Naive B cell (primary cell): ENCODE measurements around the gene OSMR. TPM values are rescaled to one million over a fixed set of nuclear protein-coding genes. Genes with fewer than 3 reads are reported as not detected.

ENCODE experiments used
- ATAC-seq, 2 donors: fragments of 150-1000 bp; cut with Tn5 transposase; 2 replicates each; pipeline ENCODE4 v1.10.0; 2021; ENCODE audit warnings: low read depth in 2 of 2, mild to moderate bottlenecking in 2 of 2, moderate library complexity in 2 of 2
- DNase-seq: peaks from one replicate; pipeline ENCODE4 v3.0.0; 2022
- H3K27ac Mint-ChIP-seq, 6 donors: one replicate each; pipeline ENCODE4 v1.8.0; 2020 to 2022; ENCODE audit warnings: mild to moderate bottlenecking in 6 of 6, mixed read lengths in 6 of 6, moderate library complexity in 5 of 6, inconsistent platforms in 2 of 6
- H3K27me3 Mint-ChIP-seq, 3 donors: one replicate each; pipeline ENCODE4 v1.8.0; 2021 to 2022; ENCODE audit warnings: mixed read lengths in 3 of 3, mild to moderate bottlenecking in 1 of 3
- H3K36me3 Mint-ChIP-seq, 2 donors: one replicate each; pipeline ENCODE4 v1.8.0; 2020 to 2022; ENCODE audit warnings: mixed read lengths in 2 of 2, inconsistent platforms in 1 of 2, mild to moderate bottlenecking in 1 of 2
- H3K4me1 Mint-ChIP-seq, 3 donors: one replicate each; pipeline ENCODE4 v1.8.0; 2020 to 2022; ENCODE audit warnings: mixed read lengths in 3 of 3, inconsistent platforms in 1 of 3, mild to moderate bottlenecking in 1 of 3, moderate library complexity in 1 of 3
- H3K4me3 Mint-ChIP-seq, 8 donors: one replicate each; pipeline ENCODE4 v1.8.0; 2020 to 2022; ENCODE audit warnings: mild to moderate bottlenecking in 8 of 8, mixed read lengths in 8 of 8, moderate library complexity in 8 of 8, inconsistent platforms in 2 of 8
- H3K9me3 Mint-ChIP-seq, 7 donors: one replicate each; pipeline ENCODE4 v1.8.0; 2020 to 2022; ENCODE audit warnings: mixed read lengths in 7 of 7, mild to moderate bottlenecking in 5 of 7, inconsistent platforms in 2 of 7, moderate library complexity in 1 of 7
- polyA plus RNA-seq, 6 donors: library from polyadenylated mRNA; unstranded; fragments of 300-500 nt; fragmentation: Illumina TruSeq; gene quantifications; one replicate each; pipeline ENCODE4 v1.2.3, GENCODE V29; 2021; ENCODE audit warnings: low read depth in 6 of 6

Gene OSMR
- polyA plus RNA-seq, 6 donors from 2014 or later: 0.05 to 0.07 TPM; not detected in 4

DNA sequence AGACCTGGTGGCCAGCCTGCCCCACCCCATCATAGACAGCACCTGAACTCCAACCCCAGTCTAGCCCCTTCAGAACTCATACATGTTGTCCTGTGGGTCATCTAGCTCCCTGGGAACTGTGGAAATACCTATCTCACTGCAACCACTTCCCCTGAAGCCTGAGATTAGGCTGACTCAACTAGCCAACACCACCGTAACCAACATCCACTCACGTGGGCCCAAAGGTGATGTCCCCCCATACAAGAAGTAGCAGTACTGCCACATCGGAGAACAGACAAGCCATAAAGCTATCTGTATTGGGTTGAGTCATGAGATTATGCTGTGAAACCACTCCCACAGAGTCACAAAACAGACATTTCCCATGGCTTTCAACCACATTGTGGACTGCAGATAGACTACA lies 46.6 kb downstream of the OSMR start:
- H3K4me1 Mint-ChIP-seq: no peaks in the 10 kb centered on the region
- peaks cover 8 to 23% (median 13%) of the 10 kb centered on the region in 3 donors for H3K27me3 Mint-ChIP-seq
- H3K36me3 Mint-ChIP-seq: no peaks in the 10 kb centered on the region
- no peak overlapping the region for H3K27ac Mint-ChIP-seq
- no peak for DNase-seq
- H3K9me3 Mint-ChIP-seq: peaks cover 0 to 45% (median 21%) of the 10 kb centered on the region in 7 donors
- ATAC-seq: no peak
- no peak overlapping the region for H3K4me3 Mint-ChIP-seq

DNA sequence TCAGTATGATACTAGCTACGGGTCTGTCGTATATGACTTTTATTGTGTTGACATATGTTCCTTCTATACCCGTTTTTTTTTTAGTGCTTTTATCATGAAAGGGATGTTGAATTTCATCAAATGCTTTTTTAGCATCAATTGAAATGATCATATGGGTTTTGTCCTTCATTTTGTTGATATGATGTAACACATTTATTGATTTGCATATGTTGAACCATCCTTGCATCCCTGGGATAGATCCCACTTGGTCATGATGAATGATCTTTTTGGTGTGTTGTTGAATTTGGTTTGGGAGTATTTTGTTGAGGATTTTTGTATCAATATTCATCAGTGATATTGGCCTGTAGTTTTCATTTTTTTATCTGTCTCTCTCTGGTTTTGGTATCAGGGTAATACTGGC lies 50.9 kb downstream of the OSMR start:
- no peaks in the 10 kb centered on the region for H3K36me3 Mint-ChIP-seq
- peaks cover 0 to 49% (median 19%) of the 10 kb centered on the region in 7 donors for H3K9me3 Mint-ChIP-seq
- H3K27ac Mint-ChIP-seq: no peak overlapping the region
- no peak overlapping the region for H3K4me3 Mint-ChIP-seq
- no peaks in the 10 kb centered on the region for H3K4me1 Mint-ChIP-seq
- peaks cover 0 to 15% (median 10%) of the 10 kb centered on the region in 3 donors for H3K27me3 Mint-ChIP-seq
- DNase-seq (no peak), ATAC-seq (no peak)

DNA sequence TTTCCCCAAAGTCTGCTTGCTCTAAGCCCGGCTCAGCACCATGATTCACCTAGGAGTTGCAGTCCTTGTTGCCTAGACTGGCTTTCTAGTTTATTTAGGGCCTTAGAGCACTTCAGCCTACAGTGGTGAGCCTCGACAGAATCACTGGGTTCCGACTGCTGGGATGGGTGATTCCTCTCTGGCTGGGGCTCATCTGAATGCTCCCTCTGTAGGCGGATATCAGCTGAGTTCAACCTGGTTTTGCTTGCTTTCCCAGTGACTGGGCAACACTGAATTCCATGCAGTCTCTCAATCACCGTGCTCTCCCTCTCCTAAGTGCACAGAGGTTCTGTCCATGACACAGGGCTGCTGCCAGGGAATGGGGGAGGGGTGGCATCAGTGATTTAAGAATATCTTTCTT lies 54.1 kb downstream of the OSMR start:
- peaks cover 11 to 22% (median 13%) of the 10 kb centered on the region in 3 donors for H3K27me3 Mint-ChIP-seq
- ATAC-seq: no peak
- DNase-seq: no peak

DNA sequence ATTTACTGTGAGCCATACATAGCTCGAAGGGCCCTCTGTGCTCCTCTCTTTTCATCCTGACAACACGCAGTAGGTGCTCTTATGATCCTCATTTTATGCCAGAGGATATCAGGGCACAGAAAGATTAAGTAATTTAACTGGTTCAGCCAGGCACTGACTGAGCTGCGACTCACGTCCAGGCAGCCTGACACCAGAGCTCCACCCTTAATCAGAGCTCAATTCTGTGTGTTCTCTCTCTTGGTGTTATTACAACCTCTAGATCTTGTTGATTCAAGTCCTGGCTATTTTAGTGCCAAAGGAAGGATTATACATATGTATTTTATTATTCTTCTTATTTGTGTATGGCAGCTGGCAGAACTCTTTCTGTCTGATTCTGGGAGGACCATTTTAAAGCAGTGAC lies 59.7 kb downstream of the OSMR start:
- H3K9me3 Mint-ChIP-seq: peaks cover 8 to 32% (median 22%) of the 10 kb centered on the region in 7 donors
- H3K27ac Mint-ChIP-seq: no peak overlapping the region
- no peak for DNase-seq
- no peaks in the 10 kb centered on the region for H3K4me1 Mint-ChIP-seq
- no peak for ATAC-seq
- H3K4me3 Mint-ChIP-seq: no peak overlapping the region
- H3K36me3 Mint-ChIP-seq: peaks cover 0 to 40% of the 10 kb centered on the region in 2 donors
- H3K27me3 Mint-ChIP-seq: peaks cover 9 to 38% (median 32%) of the 10 kb centered on the region in 3 donors

More for the DNA sequence above, 54.1 kb downstream of the OSMR start:
- peaks cover 0 to 22% of the 10 kb centered on the region in 2 donors for H3K36me3 Mint-ChIP-seq
- no peak overlapping the region for H3K4me3 Mint-ChIP-seq
- H3K27ac Mint-ChIP-seq: no peak overlapping the region
- no peaks in the 10 kb centered on the region for H3K4me1 Mint-ChIP-seq
- H3K9me3 Mint-ChIP-seq: peaks cover 8 to 33% (median 16%) of the 10 kb centered on the region in 7 donors

DNA sequence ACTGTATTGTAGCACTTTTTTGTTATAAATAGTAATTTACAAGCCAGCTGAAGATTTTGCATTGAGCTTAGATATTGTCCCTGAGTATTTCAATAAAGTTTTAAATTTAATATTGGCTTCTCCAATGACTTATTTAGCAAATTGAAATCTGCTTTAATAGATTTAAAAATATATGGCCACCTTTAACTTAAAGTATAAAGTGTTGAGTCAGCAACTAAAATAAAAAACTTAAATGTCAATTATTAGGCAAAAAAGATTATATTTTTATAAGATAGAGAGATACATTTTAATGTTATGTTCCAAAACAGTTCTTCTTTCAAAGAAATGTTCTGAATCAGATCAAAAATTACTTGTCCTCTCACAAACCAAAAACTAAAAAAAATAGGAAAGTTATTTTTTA lies 60.7 kb downstream of the OSMR start:
- Mint-ChIP-seq H3K4me1 (no peaks in the 10 kb centered on the region), H3K27ac (no peak overlapping the region), H3K36me3 (peaks cover 0 to 40% of the 10 kb centered on the region in 2 donors), H3K27me3 (peaks cover 6 to 45% (median 33%) of the 10 kb centered on the region in 3 donors), H3K9me3 (peaks cover 11 to 41% (median 27%) of the 10 kb centered on the region in 7 donors), H3K4me3 (no peak overlapping the region)
- DNase-seq (no peak), ATAC-seq (no peak)

DNA sequence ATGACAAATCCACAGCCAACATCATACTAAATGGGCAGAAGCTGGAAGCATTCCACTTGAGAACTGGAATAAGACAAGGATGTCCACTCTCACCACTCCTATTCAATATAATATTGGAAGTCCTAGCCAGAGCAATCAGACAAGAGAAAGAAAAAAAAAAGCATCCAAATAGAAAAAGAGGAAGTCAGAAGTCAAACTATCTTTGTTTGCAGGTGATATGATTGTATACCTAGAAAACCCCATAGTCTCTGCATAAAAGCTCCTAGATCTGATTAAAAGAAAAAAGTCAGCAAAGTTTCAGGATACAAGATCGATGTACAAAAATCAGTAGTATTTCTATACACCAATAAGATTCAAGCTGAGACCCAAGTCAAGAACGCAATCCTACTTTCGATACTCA lies 66.1 kb downstream of the OSMR start:
- Mint-ChIP-seq H3K27ac (no peak overlapping the region), H3K4me3 (no peak overlapping the region), H3K9me3 (peaks cover 4 to 46% (median 24%) of the 10 kb centered on the region in 7 donors), H3K4me1 (no peaks in the 10 kb centered on the region), H3K36me3 (peaks cover 0 to 18% of the 10 kb centered on the region in 2 donors), H3K27me3 (peaks cover 7 to 48% (median 29%) of the 10 kb centered on the region in 3 donors)
- no peak for DNase-seq
- no peak for ATAC-seq

DNA sequence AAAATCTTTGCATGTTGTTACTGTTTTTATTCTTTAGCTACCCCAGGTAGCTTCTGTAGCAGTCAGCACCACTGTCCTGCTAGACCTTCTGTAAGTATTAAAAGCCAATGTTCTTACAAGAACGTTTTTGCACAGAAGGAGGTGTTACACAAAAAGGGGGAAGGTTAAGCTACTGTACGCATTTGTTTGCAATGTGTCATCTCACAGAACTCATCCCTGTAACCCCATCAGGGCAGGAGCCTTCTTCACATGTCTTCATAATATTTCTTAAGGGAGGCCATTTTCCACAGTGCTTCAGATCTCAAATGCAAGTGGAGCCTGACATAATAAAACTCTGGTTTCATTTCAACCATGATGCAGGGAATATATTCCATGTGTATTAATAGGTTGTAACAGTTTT lies 67.9 kb downstream of the OSMR start:
- ATAC-seq (no peak), DNase-seq (no peak)
- Mint-ChIP-seq H3K27ac (no peak overlapping the region), H3K4me3 (no peak overlapping the region), H3K27me3 (peaks cover 23 to 46% (median 28%) of the 10 kb centered on the region in 3 donors), H3K36me3 (peaks cover 0 to 15% of the 10 kb centered on the region in 2 donors), H3K9me3 (peaks cover 0 to 42% (median 21%) of the 10 kb centered on the region in 7 donors), H3K4me1 (no peaks in the 10 kb centered on the region)

DNA sequence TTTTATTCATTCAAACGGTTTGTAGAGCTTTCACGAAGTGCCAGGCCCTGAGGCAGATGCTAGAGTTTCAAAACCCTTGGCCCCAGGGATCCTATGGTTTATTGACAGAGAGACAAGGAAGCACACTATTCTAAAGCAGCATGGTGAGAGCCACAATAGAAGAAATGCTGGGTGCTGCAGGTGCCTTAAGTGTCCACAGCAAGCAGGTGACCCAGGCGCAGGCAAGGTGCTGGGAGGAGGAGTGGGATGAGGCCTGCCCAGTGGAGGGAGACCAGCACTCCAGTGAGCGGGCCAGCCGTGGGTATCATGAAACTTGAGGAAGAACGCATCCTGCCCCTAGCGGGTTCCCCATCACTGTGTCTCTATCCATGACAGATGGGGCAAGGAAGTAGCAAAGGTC lies 71.0 kb downstream of the OSMR start:
- Mint-ChIP-seq H3K9me3 (peaks cover 0 to 11% (median under 1%) of the 10 kb centered on the region in 7 donors), H3K27me3 (peaks cover 35 to 44% (median 41%) of the 10 kb centered on the region in 3 donors), H3K36me3 (no peaks in the 10 kb centered on the region), H3K4me3 (no peak overlapping the region), H3K4me1 (no peaks in the 10 kb centered on the region), H3K27ac (no peak overlapping the region)
- no peak for DNase-seq
- no peak for ATAC-seq

DNA sequence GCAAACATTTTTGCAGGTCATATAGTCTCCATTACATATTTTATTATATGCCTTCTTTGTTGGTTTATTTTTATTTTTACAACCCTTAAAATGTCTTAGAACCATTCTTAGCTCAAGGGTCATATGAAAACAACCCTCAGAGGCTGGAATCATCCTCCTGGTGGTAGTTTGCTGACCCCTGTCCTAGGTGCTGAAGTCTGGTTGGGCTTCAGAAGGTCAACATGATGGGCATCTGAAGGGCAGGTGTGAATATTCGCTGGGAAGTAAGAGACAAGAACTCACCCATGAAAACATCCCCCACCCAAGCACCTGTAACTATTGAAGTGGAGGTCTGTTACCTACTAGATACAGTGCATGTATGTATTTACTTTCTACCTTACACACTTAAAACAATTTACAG lies 75.4 kb downstream of the OSMR start:
- ATAC-seq (no peak), DNase-seq (no peak)
- H3K27ac Mint-ChIP-seq: no peak overlapping the region
- H3K27me3 Mint-ChIP-seq: peaks cover 59 to 72% (median 66%) of the 10 kb centered on the region in 3 donors
- H3K36me3 Mint-ChIP-seq: no peaks in the 10 kb centered on the region
- no peak overlapping the region for H3K4me3 Mint-ChIP-seq
- peaks cover 0 to 2% (median 0%) of the 10 kb centered on the region in 7 donors for H3K9me3 Mint-ChIP-seq
- no peaks in the 10 kb centered on the region for H3K4me1 Mint-ChIP-seq

DNA sequence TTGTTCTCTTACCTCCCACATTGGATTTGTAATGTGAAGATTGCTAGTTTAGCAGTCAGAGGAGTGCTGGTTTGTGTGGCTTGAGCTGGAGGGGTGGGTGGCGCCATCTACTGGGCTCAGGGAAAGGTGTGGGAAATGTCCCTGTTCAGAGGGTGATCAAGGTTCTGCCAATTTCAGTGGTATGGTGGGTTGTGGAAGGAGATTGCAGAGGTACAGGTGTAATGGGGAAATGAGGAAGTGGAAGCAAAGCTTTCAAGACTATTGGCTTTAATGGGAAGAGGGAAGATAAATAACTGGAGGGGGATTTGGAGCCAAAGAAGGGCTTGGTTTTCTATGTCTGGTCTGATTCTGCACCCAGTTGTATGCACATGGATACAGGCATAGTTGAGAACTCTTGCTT lies 76.4 kb downstream of the OSMR start:
- DNase-seq: peak; percentile 12
- H3K4me1 Mint-ChIP-seq: no peaks in the 10 kb centered on the region
- peaks cover 0 to 10% (median 2%) of the 10 kb centered on the region in 7 donors for H3K9me3 Mint-ChIP-seq
- peak in 1 of 2 donors; percentile 41 for ATAC-seq
- no peak overlapping the region for H3K27ac Mint-ChIP-seq
- H3K27me3 Mint-ChIP-seq: peaks cover 58 to 69% (median 62%) of the 10 kb centered on the region in 3 donors
- H3K4me3 Mint-ChIP-seq: no peak overlapping the region
- H3K36me3 Mint-ChIP-seq: no peaks in the 10 kb centered on the region

DNA sequence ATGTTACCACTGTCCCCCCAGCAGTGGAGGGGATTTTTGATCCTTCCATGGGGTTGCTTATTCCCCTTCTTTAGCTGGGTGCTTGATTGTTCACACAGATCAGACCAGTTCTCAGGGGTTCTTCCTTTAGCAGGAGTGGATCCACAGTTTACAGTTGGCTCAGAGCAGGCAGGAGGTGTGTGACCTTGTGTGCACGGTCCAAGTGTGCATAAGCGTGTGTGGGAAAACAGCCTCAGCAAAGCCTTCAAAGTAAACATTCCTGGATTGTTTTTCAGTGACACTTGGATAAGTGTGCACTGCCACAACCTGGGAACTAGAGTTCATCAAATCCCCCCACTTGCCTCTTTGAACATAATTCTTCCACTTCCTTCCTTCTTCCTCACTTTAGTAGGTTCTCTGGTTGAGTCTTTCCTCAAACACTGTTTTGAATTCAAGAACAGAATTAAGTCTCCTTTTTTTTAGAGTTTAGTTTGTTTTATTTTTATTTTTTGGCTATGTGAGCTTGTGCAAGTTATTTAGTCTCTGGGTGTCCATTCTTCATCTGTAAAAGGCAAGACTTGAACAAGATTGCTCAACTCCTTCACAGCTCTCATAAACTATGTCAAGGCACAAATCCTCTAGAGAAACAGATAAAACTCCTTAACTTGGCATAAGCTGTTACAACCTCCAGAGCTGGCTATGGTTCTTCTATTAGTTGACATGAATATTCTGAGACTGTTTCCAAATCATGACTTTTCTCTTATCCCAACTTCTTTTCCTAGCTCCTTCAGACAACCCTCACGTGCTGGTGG lies 78.0 kb downstream of the OSMR start:
- Mint-ChIP-seq H3K27me3 (peaks cover 54 to 62% (median 60%) of the 10 kb centered on the region in 3 donors), H3K27ac (no peak overlapping the region), H3K9me3 (peaks cover 0 to 14% (median 6%) of the 10 kb centered on the region in 7 donors), H3K4me3 (no peak overlapping the region), H3K36me3 (no peaks in the 10 kb centered on the region), H3K4me1 (no peaks in the 10 kb centered on the region)
- ATAC-seq: no peak
- DNase-seq: no peak

DNA sequence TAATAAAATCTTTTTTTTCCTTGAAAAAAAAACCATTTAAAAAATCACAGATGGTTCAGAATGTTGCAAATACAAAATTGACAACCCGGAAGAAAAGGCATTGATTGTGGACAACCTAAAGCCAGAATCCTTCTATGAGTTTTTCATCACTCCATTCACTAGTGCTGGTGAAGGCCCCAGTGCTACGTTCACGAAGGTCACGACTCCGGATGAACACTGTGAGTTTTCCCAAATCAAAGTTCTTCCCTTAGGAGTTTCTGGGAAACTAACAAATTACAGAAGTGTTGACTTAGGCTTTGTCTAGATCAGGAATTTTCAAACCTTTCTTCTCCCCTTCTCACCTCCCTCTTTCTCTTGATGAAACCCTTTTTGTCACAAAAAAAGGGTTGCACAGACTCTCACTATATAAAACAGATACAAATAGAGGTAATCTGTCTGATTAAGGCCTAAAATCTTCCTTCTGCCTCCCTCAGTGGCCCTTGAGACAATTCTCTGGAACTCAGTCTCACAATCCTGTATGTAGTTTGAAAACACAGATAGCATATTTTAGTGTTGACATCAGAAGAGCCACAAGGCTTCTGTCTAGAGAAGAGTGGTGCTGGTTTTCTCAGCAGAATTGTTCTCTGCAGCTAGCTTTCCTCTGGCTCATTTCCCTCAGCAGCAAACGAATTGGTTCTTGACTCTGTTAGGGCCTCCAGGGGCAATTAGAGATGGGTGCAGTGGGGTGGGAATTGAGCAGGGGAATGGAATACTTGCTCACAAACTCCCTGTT lies 79.5 kb downstream of the OSMR start:
- Mint-ChIP-seq H3K27me3 (peaks cover 40 to 48% (median 47%) of the 10 kb centered on the region in 3 donors), H3K4me3 (no peak overlapping the region), H3K27ac (no peak overlapping the region), H3K4me1 (no peaks in the 10 kb centered on the region), H3K9me3 (peaks cover 0 to 14% (median 6%) of the 10 kb centered on the region in 7 donors), H3K36me3 (no peaks in the 10 kb centered on the region)
- no peak for ATAC-seq
- no peak for DNase-seq

DNA sequence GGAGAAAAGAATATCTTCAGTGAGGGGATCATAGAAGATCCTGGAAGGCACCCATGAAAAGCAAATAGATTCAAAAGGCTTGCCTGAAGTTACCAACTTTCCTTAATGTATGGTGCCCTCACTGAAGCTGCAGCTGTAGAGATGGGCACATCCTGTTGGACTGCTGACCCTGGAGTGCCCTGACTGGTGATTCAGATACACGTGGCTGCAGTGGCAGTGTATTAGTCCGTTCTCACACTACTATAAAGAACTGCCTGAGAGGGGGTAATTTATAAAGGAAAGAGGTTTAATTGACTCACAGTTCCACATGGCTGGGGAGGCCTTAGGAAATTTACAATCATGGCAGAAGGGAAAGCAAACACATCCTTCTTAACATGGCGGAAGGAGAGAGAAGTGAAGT lies 80.3 kb downstream of the OSMR start:
- H3K27me3 Mint-ChIP-seq: peaks cover 40 to 46% (median 44%) of the 10 kb centered on the region in 3 donors
- peaks cover 0 to 14% (median 6%) of the 10 kb centered on the region in 7 donors for H3K9me3 Mint-ChIP-seq
- H3K4me1 Mint-ChIP-seq: no peaks in the 10 kb centered on the region
- no peak overlapping the region for H3K4me3 Mint-ChIP-seq
- DNase-seq (no peak), ATAC-seq (no peak)
- H3K36me3 Mint-ChIP-seq: no peaks in the 10 kb centered on the region
- no peak overlapping the region for H3K27ac Mint-ChIP-seq
